SIG-M5 (cell line): Measurements from ENCODE around the gene RGS3.

ENCODE experiments used
- DNase-seq: peaks from one replicate; lab custom pipeline; 2025; lab: John Stamatoyannopoulos, UW

Gene RGS3

DNA sequence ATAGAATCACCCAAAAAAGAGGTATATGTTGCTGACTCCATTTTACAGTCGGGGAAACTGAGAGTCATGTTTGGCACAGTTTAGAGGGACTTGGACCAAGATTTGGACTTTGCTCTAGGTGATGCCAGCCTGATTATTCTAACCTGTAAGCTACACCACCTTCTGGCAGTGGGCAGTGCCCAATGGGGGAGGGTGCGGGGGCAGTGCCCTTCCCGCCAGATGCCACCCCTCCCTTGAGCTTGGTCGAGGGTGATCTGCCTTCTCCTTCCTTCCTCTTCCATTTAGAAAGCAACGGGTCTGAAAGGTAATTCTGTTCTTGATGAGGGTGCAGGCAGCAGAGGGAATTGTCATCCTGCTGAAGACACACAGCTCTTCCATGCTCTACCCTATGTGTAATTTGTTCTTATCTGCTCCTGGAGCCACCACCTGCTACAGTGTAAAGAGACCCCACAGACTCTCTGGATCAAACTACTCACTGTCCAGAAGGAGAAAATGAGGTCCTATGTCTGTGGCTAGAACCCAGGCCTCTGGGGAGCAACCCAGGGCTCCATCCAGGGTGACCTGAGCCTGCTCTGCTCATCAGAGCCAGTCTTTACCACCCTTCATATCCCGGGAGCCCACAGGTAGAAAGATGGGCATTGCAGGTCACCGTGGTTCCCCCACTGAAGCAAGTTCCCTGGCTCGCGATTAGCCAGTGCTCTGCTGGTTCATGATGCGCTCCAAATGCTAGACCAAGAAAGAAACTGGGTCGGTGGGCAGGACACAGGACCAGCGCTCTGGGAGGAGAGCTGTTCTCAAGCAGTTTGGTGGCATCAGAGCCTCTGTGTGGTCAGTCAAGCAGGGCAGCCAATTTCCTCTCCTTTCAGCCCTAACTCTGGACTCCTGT lies 156.2 kb downstream of the RGS3 start:
- no peak for DNase-seq

DNA sequence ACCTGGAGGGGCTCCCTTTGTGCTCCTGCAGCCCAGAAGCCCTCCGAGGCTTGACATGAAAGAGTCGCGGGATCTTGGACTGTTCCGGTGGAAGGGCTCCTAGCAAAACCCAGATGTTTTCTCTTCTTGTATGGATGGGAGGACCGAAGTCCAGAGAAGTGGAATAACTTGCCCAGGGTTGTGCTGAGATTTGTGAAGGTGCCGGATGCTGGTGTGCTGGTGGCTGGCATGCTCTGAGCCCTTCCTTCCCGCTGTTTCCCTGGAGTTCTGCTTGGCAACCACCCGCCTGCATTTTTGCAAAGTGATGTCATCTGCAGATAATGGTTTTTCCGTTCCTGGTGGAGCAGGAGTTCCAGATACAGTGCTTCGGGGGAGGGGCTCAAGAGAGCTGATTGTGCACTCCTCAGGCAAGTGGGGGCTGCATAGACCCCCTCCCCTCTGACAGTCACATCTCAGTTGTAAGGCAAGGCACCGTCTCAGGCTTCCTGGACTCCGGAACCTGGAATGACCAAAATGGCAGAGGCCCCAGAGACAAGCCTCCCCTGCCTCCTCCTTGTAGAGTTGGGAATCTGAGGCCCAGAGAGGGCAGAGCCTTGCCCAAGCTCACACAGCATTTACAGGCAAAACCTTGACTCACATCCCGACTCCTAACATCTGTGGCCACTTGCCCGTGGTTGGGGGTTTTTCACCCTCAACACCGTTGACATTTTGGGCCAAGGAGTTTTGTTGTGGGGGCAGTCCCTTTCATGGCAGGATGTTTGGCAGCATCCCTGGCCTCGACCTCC lies 157.0 kb downstream of the RGS3 start:
- DNase-seq = no peak

DNA sequence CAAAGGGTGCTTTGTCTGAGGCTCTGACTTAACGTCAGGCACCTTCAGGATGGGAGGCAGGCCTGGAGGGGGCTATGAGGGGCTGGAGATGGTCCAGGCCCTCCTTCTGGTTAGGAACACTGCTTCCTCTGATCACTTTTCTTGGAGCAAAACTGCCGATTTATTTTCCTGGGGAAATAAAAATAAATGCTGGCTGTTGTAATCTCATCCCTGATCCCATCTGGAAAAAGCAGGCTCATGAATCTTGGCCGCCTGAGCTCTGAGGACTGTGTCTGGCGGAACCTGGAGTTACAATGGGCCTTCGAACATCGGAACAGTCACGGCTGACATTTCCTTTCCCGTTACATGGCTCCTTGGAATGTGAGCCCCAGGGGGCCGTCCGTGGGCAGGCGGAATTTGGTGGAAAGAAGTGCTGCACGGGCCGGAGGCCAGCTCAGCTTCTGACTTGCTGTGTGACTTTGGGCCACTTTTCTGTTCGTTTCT lies 157.8 kb downstream of the RGS3 start:
- DNase-seq = no peak

DNA sequence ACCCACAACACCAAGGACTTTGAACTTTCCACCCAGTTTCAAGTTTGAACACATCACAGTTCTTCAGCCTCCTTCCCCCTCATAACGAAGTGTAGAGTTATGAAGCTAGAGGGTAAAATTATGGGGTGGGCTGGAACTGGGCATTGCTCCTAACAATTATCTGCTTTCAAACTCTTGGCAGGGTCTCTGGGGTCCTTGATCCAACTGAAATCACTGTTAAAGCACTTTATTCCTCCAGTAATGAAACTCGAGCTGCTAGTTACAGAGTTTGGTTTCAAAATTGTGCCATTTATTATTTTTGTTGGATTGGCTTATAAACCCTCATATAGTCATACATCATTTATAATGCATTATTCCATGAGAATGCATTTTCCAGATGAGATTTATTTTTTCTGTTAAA lies 158.5 kb downstream of the RGS3 start:
- no peak for DNase-seq

DNA sequence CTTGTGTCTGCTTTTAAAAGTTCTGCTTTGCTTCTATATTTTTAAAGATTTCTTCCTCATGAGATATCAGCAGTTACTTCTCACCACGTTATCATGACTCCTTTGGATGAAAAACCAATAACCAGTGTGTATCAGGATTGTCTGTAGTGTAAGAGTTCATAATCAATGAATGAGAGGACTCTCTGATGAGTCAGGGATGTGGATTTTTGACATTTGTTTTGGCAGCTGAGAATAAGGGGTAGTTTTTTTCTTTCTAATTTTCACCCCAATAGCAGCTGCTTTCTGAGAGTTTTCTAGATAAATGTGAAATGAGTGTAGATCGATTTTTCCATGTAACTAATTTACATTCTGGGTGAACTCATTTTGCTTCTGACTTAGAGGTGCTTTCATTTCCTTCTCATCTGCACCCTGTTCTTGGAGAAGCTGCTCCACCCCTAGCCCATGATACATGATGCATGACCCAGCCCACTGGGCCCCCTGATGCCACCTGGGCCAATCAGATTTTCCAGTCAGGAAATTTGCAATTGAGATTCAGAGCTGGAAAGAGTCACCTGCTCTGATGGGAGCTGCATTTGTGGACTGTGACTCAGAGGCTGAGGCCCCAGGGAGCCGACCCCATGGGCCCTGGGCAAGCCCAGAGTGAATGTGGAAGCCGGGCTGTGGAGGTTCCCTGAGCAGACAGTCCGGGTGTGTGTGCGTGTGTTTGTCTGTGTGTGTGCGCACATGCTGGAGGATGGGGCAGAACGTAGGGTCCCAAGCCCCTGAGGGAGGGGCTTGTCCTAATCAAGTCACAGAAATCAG lies 159.3 kb downstream of the RGS3 start:
- no peak for DNase-seq

DNA sequence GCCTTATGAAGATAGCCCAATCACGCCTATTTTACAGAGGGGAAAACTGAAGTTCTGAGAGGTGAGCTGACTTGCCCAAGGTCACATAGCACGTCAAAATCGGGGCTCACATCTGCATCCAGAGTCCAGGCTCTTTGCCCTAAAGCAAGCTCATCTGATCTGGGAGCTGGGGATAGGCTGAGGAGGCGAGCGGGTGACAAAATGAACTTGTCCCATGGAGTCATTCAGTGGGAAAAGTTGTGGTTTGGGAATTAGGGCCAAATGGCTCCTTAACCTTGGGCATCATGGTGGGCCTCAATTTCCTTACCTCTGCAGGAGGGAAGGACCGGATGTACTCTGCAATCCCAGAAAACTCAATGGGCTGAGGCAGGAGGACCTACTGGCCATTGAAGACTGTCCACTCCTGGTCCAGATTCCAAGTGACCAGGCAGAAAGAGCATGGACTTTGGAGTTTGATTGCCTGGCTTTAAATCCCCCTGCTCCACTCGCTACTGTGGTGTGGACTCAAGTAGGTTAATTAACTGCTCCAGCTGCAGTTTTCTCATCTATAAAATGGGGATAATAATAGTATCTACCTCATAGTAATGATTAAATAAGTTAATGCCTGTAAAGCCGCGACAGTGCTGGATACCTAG lies 160.4 kb downstream of the RGS3 start:
- no peak for DNase-seq

DNA sequence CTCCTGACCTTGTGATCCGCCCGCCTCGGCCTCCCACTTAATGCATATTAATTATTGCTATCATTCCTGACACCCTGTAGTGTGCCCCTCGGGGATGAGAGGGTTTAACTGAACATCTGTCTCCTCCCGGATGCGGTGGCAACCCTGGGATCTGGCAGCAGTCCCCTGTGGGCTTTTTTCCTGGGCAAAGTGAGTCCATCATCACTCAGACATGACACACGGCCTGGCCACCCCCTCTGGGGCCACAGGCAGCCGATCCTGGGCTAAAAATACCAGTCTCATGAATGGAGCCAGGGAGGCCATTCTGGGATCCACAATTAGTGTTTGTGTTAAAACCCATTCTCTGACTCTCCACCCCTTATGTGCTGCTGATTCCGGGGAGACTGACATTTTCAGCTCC lies 161.2 kb downstream of the RGS3 start:
- DNase-seq = no peak

DNA sequence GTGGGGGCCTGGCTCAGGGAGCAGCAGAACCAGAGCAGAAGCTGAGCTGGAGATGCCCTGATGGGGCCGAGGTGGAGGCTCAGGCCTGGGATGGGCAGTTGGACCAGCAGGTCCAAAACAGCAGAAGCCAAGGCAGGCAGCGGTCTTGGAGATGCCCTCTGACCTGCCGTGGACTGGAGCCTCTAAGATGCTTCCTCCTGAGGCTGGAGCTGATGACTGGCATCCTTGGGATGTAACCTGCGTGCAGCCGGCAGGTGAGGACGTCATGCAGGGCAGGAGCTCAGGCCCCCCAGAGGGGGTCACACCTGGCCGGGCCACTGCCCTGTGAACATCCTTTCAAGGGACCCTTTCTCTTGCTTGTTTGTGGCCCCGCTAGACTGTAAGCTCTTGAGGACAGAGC lies 162.0 kb downstream of the RGS3 start:
- no peak for DNase-seq

DNA sequence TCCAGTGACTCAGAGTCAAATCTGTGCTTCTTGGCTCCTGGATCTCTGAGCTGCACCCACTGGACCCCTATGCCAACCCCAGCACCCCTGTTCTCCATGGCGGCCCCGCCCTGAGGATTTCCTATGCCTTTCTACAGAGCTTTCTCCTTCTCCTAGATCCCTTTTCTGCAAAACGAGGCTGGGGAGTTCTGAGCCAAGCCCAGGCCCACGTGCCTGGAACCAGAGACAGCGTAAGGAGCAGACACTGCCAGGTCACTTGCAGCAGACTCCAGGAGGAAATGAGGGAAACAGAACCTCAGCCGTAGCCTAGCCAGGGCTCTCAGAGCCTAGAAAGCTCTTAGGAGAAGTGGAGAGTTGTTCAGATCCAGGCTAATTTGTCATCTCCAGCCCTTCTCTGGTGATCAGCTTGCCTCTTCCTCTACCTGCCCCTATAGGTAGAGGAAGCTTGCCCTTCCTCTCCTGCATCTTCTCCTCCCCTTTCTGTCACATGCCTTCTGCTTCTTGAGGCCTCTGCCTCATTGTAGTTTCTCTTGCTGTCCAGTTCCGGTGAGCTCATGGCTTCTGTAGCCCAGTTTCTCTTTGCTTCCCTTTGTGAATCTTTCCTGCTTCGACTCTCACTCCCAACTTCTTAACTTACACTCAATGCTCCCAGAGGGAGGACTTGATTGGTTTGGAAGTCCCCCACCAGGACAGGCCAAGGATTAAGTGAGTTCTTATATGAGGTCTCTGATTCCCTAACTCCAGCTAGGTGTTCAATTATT lies 163.4 kb downstream of the RGS3 start:
- no peak for DNase-seq

DNA sequence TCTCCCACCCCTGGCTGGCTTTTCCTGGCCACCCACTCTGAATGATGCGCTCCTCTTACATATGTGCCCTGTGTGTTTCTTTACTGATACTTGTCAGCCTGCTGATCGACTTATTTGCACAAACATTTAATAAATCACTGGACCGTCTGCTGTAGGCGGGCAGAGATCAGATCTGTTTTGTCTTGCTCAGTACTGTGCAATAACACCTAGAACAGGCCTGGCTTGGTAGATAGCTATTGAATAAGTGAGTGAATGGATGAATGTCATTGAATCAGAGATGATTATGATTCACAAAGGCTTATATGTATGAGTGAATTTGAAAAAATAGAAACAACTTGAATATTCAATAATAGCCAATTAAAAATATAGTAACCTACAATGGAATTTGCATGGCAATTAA lies 165.1 kb downstream of the RGS3 start:
- DNase-seq = no peak

DNA sequence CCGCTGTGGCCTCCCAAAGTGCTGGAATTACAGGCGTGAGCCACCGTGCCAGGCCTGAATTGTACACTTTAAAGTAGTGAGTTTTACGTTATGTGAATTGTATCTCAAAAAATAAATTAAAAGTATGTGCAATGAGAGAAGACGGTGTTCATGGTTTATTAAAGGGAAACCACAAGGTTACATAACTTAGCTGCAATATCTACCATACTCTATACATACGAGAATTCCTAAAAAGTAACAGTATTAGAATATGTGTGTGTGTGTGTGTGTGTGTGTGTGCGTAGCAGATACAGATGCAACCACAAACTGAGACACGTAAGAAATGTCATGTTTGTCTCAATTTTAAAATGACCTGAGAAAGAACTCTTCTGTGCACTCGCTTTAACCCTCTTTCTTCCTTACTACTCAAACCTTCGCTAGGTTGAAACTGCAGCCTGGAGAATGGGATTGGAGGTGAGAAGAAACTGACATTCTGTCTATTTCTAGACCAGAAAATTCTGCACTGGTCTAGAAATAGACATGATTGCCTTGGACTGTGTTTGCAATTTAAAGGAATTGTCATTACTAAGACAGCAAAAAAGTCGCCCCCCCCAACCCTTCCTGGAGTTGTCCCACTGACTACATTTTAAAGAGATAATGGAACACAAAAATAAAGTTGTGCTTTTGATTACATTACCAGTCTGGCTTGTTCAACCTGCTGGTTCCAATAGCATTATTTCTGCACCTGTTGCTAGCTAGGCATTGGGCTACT lies 167.0 kb downstream of the RGS3 start:
- no peak for DNase-seq

DNA sequence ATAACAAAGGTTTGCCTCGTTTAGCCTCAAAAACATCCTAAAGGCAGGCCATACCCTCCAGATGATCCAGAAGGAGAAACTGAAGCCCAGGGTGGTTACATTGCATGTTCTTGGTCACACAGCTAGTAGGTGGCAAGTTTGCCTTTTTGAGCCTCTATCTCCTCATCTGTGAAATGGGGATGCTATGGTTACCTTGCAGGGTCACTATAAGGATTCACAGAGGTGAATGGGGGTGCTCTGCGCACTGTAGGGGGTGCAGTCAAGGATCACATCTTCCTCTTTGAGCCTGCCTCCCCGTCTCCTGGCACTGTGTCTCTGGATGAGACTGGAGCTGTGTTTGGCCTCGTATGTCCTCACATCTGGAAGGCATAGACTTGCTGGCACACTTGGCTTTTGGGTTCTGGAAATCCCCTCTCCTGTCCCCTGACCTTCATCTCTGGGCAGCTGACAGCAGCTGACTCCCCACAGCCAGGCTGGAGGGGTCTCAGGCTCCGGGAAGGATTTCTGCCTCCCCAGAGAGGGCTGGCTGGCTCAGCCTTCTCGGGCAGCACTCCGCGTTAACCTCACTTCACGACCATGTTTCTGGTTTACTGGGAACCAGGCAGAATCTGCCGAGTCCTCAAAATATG lies 167.7 kb downstream of the RGS3 start:
- no peak for DNase-seq

DNA sequence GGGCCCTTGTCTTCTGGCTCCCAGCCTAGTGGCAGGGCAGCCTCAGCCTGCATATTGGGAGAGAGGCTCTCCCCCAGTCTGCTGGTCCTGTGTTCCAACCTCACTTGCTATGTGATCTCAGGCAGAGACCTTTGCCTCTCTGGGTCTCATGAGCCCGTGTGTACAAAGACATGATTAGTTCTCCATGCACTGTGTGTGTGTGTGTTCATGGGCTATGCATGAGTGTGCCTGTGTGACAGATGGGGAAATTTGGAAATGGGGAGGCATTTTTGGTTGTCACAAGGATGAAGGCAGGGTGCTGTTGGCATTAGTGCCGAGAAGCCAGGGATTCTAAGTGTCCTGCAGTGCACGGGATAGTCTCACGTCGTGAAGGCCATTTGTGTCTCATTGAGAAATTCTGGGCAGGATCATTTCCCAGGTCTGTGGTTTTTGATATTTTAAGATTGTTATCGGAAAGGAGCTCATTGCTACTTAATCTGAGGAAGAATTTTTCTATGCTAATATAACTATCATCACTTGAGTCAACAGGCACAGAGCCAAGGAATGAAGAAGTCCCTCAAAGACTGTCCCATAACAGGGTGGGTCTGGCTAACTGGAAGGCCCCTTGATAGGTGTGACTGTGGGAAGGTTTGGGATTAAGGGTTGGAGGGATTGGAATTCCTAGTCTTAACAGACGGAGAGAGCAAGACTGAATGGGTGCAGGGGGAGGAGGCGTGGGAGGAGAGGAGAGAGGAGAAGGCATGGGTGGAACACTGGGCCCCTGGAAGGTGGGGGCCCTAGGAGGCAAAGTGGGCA lies 168.5 kb downstream of the RGS3 start:
- no peak for DNase-seq

DNA sequence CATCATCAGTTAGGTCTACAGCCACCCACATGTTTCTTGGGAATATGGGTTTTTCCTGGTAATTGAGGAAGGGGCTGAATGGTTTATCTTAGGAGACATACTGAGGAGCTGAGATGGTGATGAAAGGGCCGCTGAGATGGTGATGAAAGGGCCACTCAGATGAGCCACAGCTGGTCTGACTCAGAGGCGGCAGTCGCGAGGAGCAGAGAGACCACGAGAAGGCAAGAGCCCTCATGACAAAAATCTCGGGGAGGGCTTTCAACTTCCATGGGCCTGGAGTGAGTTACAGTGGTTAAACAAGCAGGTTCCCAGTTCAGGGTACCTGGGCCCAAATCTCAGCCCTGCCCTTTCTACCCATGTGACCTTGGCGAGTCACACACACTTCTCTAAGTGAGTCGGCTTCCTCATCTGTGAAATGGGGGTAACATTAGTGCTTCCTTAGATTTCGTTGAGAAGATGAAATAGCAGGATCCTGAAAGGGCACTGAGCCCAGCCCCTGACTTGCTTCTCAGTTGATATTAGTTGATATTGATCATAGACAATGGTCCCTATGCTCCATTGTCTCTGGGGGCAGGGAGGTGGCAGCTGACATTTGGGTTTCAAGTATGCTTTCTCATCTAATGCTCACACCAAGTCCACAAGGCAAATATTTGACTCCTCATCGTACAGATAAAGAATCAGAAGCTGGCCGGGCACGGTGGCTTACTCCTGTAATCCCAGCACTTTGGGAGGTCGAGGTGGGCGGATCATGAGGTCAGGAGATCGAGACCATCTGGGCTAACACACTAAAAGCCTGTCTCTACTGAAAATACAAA lies 169.5 kb downstream of the RGS3 start:
- no peak for DNase-seq

DNA sequence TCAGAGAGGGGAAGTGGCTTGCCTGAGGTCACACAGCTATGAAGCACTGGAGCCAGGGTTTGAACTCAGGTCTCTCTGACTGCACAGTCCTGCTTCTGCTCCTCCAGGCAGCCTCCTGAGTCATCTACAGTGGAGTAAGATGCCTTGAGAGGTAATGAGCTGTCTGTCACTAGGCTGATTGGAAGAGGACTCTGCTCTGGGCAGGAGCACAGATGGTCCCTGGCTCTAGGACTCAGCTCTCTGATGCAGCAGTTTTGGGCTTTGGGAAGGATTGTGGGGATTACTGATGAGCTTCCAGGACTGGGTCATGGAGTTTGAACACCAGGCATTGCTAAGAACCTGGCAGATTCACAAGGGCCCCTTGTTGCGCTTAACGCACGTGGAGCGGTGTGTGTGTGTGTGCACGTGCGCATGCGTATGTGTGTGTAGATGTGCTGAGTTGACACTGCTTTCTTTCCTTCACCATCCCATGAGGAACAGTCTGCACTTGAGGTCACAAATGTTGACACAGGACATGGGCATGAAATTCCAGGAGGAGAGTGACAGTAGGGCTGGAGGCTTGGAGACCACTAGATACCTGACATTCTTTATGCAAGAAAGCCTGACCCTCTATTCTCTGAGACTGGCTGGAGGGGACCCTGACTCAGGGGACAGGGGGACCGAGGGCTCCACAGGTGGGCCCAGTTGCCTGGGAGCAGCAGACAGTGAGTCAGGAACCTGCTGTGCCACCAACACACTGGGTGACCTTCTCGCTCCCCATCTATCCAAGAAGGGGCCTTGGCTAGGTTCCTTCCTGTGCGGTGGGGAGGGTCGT lies 170.5 kb downstream of the RGS3 start:
- no peak for DNase-seq

DNA sequence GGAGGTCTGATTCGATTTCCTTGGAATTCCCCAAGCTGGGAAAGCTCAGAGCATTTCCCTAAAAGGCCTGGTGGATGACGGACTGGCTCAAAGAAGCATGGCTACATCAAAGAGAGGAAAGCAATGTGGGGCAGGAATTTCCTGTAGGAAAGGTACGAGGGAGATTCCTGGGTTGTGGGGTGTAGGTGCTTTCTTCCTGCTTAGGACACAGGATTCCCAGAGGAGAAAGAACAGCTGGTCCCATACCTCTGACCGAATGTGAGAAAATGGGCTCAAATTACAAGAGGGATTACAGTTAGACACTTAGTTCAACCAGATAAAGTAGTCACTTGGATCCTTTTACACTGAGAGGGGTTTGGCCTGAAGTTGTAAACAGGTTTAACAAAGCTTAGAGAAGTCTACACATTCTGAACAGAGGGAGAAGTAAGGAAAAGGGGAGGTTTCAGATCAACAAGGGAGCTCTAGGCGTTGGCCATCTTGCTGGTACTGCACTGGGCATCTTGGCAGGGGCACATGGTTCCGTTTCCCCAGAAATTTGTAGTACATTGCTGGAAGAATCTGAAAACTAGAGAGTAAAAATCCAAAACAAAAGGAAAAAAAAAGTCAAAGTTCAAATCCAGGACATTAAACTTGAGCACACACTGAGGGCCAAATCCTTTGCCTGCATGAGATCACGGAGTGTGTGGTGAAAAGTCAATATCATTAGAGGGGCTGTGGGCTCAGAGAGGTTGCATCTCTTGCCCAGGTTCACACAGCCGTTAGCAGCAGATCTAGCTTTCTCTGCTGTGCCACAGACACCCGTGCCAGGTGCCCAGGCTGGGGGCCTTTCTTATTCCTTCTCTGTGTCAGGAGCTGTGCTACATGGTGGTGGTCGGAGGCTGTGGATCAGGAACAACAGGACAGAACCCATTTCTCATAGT lies 171.3 kb downstream of the RGS3 start:
- DNase-seq = no peak
